Cardiac muscle cell (in vitro differentiated cells and primary cell): Measurements from ENCODE around the gene TNS1. TPM values are rescaled to one million over a fixed set of nuclear protein-coding genes. Genes with fewer than 3 reads are reported as not detected.
A peak's percentile ranks its signal among the peaks of the same experiment; 100 is the strongest.

Experiments
- DNase-seq, 2 donors: peaks; one replicate each; pipeline versions ENCODE4 v3.0.0 to v3.0.0-alpha.2; 2010 to 2017; ENCODE audit warnings: low read depth in 1 of 2, low spot score in 1 of 2
- H3K27ac ChIP-seq: fragments of 200-600 bp; sonication (generic); 2 replicates; pipeline ENCODE4 v1.5.1; 2016
- H3K27me3 ChIP-seq: fragments of 200-600 bp; sonication (generic); 2 replicates; pipeline ENCODE4 v1.6.0; 2016; ENCODE audit warnings: control low read depth
- H3K36me3 ChIP-seq: fragments of 200-600 bp; sonication (generic); 2 replicates; pipeline ENCODE4 v1.5.1; 2016; ENCODE audit warnings: control low read depth
- H3K4me1 ChIP-seq: fragments of 200-600 bp; sonication (generic); 2 replicates; pipeline ENCODE4 v1.8.1; 2017; ENCODE audit warnings: low read depth, mild to moderate bottlenecking, mixed run types
- H3K4me3 ChIP-seq: fragments of 200-600 bp; sonication (generic); 2 replicates; pipeline ENCODE4 v1.5.1; 2016; ENCODE audit warnings: mild to moderate bottlenecking
- H3K9me3 ChIP-seq: fragments of 200-600 bp; sonication (generic); 2 replicates; pipeline ENCODE4 v1.5.1; 2017; ENCODE audit warnings: low read depth, mild to moderate bottlenecking, control low read depth
- CTCF ChIP-seq: IDR thresholded peaks from 2 replicates; pipeline ENCODE4 v1.5.1; 2012; ENCODE audit warnings: low read depth, mild to moderate bottlenecking, low read length
- polyA plus RNA-seq: library from polyadenylated mRNA; unstranded; fragments of >200 nt; fragmentation: Nextera tagmentation; extraction: Ambion mirVana; gene quantifications from 2 replicates; pipeline ENCODE4 v1.2.1, GENCODE V29; 2016
- total RNA-seq: library from RNA; depleted of rRNA; stranded (reverse); fragments of >200 nt; gene quantifications from 2 replicates; pipeline ENCODE4 v1.2.3, GENCODE V29; 2016

TNS1 gene
- total and polyA plus RNA-seq, 2 experiments from 2014 or later, result 16.7 to 44.3 TPM

GRCh38 chr2:217861334-217861877 is 141.4 kb downstream of the TNS1 start:
- no peaks in the 10 kb centered on the region for H3K9me3 ChIP-seq
- DNase-seq, result no peak
- peaks cover 59% of the 10 kb centered on the region for H3K27me3 ChIP-seq
- no peak overlapping the region for H3K27ac ChIP-seq
- no peaks in the 10 kb centered on the region for H3K36me3 ChIP-seq
- H3K4me3 ChIP-seq, result no peak overlapping the region
- H3K4me1 ChIP-seq, result peaks cover 34% of the 10 kb centered on the region
- TF ChIP-seq CTCF, result no peak

GRCh38 chr2:217859926-217860325 is 142.9 kb downstream of the TNS1 start:
- H3K36me3 ChIP-seq, result no peaks in the 10 kb centered on the region
- no peaks in the 10 kb centered on the region for H3K9me3 ChIP-seq
- peaks cover 53% of the 10 kb centered on the region for H3K27me3 ChIP-seq
- H3K27ac ChIP-seq, result no peak overlapping the region
- no peak for DNase-seq
- no peak overlapping the region for H3K4me3 ChIP-seq
- H3K4me1 ChIP-seq, result peaks cover 39% of the 10 kb centered on the region
- no peak for TF ChIP-seq CTCF

GRCh38 chr2:217858519-217859491 is 144.0 kb downstream of the TNS1 start:
- Histone ChIP-seq H3K27ac (peak overlapping the region; percentile 58), H3K4me1 (peaks cover 46% of the 10 kb centered on the region), H3K27me3 (peaks cover 41% of the 10 kb centered on the region), H3K9me3 (no peaks in the 10 kb centered on the region), H3K4me3 (peak overlapping the region; percentile 19), H3K36me3 (no peaks in the 10 kb centered on the region)
- no peak for TF ChIP-seq CTCF
- peak; percentile 79 to 97 for DNase-seq

GRCh38 chr2:217857624-217858506 is 144.9 kb downstream of the TNS1 start:
- Histone ChIP-seq H3K4me1 (peaks cover 49% of the 10 kb centered on the region), H3K27me3 (peaks cover 32% of the 10 kb centered on the region), H3K9me3 (no peaks in the 10 kb centered on the region), H3K36me3 (no peaks in the 10 kb centered on the region), H3K27ac (peak overlapping the region; percentile 58), H3K4me3 (peak overlapping the region; percentile 19)
- DNase-seq, result no peak
- TF ChIP-seq CTCF, result no peak

GRCh38 chr2:217856871-217857270 is 145.9 kb downstream of the TNS1 start:
- H3K4me1 ChIP-seq, result peaks cover 58% of the 10 kb centered on the region
- H3K9me3 ChIP-seq, result no peaks in the 10 kb centered on the region
- no peak for TF ChIP-seq CTCF
- no peak overlapping the region for H3K27ac ChIP-seq
- H3K4me3 ChIP-seq, result no peak overlapping the region
- H3K36me3 ChIP-seq, result no peaks in the 10 kb centered on the region
- no peak for DNase-seq
- peaks cover 22% of the 10 kb centered on the region for H3K27me3 ChIP-seq
